H1 (cell line): ENCODE results near the gene MAN2A1.

Experiments
- BRCA1 ChIP-seq: IDR thresholded peaks from 2 replicates; pipeline ENCODE4 v1.6.1; 2012; ENCODE audit warnings: low read depth, low read length, improper control_type of control experiment
- GABPA ChIP-seq: IDR thresholded peaks from 2 replicates; pipeline ENCODE4 v1.6.1; 2011; ENCODE audit warnings: mild to moderate bottlenecking, low read length, moderate library complexity, borderline replicate concordance; ENCODE audit not compliant: insufficient read depth
- TF ChIP-seq, protein P1 (sequence below), 3 experiments: IDR thresholded peaks; 1 replicate in 2 of 3; 2 replicates in 1 of 3; pipeline versions ENCODE4 v1.5.1 to v1.6.1; 2011; ENCODE audit warnings: low read length in 3 of 3, mild to moderate bottlenecking in 3 of 3, inconsistent platforms in 2 of 3, low read depth in 1 of 3, moderate library complexity in 1 of 3; ENCODE audit not compliant: insufficient read depth in 1 of 3; ENCODE audit errors: control extremely low read depth in 1 of 3

DNA sequence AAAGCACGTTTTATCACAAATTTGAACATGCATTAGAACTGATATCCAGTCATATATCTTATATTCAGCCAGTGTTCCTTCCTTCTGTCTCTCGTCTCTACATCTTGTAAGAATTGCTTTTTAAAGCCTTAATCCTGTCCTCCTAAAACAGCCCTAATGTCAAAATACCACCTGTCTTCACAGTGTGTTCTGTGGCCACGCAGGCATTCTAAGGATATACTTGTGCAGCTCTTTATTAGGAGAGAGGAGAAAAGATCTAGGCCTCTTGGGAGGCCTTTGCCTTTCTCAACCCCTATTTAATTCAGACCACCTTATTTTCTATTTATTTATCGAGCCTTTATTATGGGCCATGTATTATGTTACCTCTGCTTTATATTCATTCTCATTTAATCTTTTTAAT is 78.3 kb downstream of the MAN2A1 start:
- no peak for TF ChIP-seq GABPA
- TF ChIP-seq BRCA1: no peak
- TF ChIP-seq, protein P1, sequence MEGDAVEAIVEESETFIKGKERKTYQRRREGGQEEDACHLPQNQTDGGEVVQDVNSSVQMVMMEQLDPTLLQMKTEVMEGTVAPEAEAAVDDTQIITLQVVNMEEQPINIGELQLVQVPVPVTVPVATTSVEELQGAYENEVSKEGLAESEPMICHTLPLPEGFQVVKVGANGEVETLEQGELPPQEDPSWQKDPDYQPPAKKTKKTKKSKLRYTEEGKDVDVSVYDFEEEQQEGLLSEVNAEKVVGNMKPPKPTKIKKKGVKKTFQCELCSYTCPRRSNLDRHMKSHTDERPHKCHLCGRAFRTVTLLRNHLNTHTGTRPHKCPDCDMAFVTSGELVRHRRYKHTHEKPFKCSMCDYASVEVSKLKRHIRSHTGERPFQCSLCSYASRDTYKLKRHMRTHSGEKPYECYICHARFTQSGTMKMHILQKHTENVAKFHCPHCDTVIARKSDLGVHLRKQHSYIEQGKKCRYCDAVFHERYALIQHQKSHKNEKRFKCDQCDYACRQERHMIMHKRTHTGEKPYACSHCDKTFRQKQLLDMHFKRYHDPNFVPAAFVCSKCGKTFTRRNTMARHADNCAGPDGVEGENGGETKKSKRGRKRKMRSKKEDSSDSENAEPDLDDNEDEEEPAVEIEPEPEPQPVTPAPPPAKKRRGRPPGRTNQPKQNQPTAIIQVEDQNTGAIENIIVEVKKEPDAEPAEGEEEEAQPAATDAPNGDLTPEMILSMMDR (IDR thresholded peaks at IDR 0.05; ENCODE audit: control extremely low read depth in 1 of 3, insufficient read depth in 1 of 3, low read depth in 1 of 3, low read length in 3 of 3): no peak
